Fibroblast of skin of left biceps (primary cell): ENCODE data around the gene MALT1.
A peak's percentile ranks its signal among the peaks of the same experiment; 100 is the strongest.
"Not testable (repeated sequence)": the region's sequence is repeated elsewhere in the genome, so short reads cannot be mapped to it uniquely, and the experiment has no call there.

ENCODE experiments used
- DNase-seq, 2 experiments: peaks; one replicate each; pipeline ENCODE4 v3.0.0-alpha.2; 2013; ENCODE audit warnings: low read depth in 2 of 2

The MALT1 gene, protein sequence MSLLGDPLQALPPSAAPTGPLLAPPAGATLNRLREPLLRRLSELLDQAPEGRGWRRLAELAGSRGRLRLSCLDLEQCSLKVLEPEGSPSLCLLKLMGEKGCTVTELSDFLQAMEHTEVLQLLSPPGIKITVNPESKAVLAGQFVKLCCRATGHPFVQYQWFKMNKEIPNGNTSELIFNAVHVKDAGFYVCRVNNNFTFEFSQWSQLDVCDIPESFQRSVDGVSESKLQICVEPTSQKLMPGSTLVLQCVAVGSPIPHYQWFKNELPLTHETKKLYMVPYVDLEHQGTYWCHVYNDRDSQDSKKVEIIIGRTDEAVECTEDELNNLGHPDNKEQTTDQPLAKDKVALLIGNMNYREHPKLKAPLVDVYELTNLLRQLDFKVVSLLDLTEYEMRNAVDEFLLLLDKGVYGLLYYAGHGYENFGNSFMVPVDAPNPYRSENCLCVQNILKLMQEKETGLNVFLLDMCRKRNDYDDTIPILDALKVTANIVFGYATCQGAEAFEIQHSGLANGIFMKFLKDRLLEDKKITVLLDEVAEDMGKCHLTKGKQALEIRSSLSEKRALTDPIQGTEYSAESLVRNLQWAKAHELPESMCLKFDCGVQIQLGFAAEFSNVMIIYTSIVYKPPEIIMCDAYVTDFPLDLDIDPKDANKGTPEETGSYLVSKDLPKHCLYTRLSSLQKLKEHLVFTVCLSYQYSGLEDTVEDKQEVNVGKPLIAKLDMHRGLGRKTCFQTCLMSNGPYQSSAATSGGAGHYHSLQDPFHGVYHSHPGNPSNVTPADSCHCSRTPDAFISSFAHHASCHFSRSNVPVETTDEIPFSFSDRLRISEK

GRCh38 chr18:58671111-58671631 is at the start of gene MALT1:
TSS of gene MALT1 (plus strand) at chr18:58671465. CDS start at chr18:58671644, 179 bp downstream.
- DNase-seq = peak; percentile 74 to 78

- no peak for DNase-seq
These were observed 47.3 kb upstream of the MALT1 start for GRCh38 chr18:58624011-58624410.

GRCh38 chr18:58625839-58626238 is 45.4 kb upstream of the MALT1 start:
- no peak for DNase-seq

GRCh38 chr18:58630071-58630470 is 41.2 kb upstream of the MALT1 start:
- DNase-seq = no peak

GRCh38 chr18:58631301-58631700 is 40.0 kb upstream of the MALT1 start:
- DNase-seq = no peak

- DNase-seq = no peak
These were observed 38.7 kb upstream of the MALT1 start for GRCh38 chr18:58632552-58632951.

DNA sequence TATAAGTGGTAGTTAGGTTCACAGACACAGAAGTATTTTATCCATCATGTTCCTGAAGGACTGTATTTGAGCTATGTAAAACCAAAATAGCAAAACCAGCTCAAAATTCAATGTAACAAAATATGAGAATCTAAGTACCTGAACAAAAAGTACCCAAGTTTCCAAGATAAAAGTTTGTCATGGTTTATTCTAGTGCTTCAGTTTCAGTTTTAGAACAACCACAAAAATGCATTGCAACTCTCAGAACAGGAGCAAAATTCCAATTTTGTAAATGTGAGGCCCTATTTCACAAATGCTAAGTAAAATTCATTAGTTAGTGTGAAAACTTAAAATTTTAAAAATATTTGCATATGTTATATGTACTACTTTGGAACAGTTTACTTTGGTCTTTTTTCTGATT is 37.4 kb upstream of the MALT1 start:
- no peak for DNase-seq

- peak in 1 of 2 experiments; percentile 20 for DNase-seq
These were observed 35.4 kb upstream of the MALT1 start for GRCh38 chr18:58635891-58636290.

DNA sequence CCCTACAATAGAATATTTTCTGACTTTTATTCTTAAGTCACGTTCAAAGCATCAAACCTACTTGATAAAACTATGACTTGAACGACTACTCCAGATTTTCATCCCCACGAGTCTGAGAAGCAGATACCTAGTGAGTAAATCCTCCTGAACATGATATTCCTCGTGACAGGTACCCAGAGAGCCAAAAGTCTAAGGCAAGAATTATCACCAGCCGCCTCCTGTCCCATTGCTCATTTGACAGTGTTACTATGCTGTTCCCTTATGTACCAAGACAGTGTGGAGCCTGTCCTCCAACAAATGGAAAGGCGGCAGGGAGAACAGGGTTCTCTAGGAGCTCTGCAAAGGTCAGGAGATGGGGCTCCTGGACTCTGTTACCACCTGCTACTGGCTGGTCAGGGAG is 34.1 kb upstream of the MALT1 start:
- no peak for DNase-seq

- no peak for DNase-seq
These were observed 33.3 kb upstream of the MALT1 start for GRCh38 chr18:58637946-58638345.

- DNase-seq = no peak
These were observed 32.8 kb upstream of the MALT1 start for GRCh38 chr18:58638441-58638840.

DNA sequence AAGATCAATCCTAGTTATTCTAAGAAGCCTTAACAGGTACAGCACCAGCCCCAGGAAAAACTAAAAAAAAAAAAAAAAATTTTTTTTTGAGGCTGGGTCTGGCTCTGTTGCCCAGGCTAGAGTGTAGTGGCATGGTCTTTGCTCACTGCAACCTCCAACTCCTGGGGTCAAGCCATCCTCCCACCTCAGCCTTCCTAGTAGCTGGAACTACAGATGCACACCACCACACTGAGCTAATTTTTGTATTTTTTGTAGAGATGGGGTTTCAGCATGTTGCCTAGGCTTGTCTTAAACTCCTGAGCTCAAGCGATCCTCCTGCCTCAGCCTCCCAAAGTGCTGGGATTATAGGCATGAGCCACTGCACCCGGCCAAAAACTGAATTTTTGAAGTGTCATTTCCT is 32.0 kb upstream of the MALT1 start:
- DNase-seq = no peak

DNA sequence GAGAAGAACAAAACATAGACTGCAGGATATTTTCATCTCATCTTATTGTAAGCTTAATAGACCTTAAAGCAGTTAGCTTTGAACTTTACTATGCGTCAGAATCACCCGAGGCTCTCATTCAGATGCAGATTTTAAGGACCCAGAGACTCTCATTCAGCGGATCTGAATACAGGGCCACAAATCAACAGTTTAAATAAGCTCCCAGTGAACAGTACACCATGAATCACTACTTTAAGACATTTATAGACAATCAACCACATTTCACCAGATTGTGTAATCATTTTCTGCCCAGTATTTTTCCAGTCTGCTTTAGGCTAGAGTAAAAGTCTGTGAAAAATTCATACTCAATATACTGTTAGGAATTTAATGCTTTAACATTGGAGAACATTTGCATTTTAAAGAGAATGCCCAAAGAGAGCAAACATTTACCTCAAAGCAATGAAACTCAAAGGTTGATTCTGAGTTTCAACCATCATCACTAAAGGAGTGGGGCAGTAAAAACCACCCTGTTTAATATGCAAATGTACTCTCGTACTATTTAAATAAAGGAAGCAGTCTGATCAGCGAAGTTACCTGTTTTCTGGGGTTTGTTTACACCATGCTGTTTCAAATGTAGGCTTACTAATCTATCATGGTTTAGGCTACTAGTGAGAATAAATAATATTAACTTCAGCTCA is 31.4 kb upstream of the MALT1 start:
- no peak for DNase-seq

DNA sequence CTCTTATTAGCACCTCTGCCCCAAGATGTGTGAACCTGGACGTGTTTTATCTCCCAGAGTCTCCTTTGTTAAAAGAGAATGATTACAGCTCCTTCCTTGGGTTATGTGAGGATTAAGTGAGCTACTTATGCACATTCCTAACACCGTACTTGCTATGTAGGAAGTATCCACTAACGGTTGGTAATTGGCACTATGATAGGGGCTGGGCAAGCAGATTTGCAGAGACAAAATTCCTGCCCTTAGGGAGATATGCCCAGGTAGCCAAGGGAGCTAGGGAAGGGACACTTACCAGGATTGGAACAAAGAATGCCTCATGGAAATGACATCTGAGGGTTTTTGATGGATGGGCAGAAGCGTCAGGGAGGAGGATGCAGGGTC is 30.8 kb upstream of the MALT1 start:
- no peak for DNase-seq

DNA sequence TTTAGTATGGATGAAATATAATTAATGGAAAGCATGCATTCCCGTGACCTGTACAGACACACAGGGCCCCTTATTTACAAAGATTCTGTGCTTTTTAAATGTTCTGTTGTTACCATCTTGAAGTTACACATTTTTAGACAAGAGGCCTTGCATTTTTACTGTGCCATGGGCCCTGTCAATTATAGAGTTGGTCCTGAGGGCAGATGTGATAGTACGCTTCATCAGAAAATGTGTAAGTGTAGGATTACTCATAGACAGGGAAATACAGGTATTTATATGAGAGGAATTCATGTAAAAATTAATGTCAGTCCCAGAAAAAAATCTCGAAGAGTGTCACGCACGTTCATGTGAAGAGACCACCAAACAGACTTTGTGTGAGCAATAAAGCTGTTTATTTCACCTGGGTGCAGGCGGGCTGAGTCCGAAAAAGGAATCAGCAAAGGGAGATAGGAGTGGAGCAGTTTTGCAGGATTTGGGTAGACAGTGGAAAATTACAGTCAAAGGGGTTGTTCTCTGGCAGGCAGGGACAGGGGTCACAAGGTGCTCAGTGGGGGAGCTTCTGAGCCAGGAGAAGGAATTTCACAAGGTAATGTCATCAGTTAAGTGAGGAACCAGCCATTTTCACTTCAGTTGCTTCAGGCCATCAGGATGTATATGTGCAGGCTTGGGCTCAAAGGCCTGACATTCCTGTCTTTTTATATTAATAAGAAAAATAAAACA is 30.2 kb upstream of the MALT1 start:
- no peak for DNase-seq

DNA sequence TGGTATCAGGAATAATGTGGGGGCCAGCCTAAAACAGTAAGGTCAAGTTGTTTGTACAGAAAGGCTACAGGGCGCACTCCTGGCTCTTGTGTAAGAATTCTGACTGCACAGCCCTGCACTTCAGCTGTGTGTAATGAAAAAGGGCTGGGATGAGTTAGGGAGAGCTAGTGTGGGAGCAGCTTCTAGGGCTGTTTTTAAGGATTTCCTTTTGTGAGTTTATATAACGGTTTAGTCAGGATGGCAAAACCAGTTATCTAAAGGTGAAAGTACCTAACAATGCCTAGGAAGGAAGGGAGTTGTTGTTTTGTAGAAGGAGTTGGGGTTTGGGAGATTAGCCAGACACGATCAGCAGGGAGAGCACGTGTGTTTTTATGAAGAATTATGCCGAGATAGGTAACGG is 27.7 kb upstream of the MALT1 start:
- DNase-seq = not testable (repeated sequence)

- DNase-seq = no peak
These were observed 25.9 kb upstream of the MALT1 start for GRCh38 chr18:58645398-58645797.

GRCh38 chr18:58646334-58646862 is 24.9 kb upstream of the MALT1 start:
- DNase-seq = no peak

DNA sequence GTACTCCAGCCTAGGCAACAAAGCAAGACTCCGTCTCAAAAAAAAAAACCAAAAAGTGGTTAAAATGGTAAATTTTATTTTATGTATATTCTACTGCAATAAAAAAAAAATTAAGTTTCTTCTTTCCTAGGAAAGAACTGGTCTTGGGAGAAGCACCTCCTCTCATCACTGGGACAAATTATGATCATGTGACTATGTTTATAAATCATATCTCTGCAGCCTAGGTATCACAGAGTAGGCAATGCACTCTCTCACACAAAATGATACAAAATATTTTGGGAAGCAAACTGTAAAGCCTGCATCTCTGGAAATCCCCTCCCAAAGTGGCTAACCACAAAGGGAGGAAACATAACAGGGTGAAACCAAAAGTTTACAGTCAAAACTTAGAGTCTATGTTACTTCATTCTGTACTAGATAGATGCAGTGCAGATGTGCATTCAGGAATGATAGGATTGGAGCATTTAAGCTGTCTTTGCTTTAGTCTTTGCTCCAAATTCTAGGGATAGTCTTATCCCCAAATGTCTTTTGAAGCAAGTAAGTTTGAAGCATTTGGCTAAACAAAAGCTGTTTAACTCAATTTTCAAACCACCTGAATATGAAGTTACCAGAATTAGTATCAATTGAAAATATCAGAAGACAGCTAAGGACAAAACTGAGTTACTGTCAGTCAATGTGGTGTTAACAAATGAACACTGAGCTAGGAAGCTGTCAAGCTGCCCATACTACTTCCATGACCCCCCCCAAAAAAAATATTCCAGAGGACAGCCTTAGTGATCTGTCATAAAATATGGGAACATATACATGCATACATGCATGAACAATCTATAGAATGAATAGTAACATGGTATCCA is 21.1 kb upstream of the MALT1 start:
- DNase-seq = no peak

DNA sequence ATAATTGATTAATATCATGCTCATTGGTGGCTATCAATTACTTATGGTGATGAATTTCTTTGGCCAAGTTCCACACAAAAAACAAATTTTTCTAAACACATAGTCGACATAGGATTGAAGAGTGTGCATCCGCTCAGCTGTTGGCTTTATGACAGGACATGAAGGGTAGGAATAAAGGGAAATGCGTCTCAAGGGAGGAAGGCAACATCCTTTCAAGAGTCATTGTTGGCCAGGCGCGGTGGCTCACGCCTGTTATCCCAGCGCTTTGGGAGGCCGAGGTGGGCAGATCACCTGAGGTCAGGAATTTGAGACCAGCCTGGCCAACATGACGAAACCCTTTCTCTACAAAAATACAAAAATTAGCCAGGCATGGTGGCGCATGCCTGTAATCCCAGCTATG is 20.4 kb upstream of the MALT1 start:
- DNase-seq = not testable (repeated sequence)
